Measurements from ENCODE around the gene IL37.

Gene IL37

GRCh38 chr2:112957511-112957910 is 46.5 kb downstream of the IL37 start:
- DNase-seq (ENCODE audit: low read depth in 2 of 2, low spot score in 1 of 2): no peak

- no peak for DNase-seq (ENCODE audit: low read depth in 2 of 2, low spot score in 1 of 2)
Measured at GRCh38 chr2:112958428-112959108, 47.6 kb downstream of the IL37 start.

GRCh38 chr2:112959109-112959812 is 48.3 kb downstream of the IL37 start:
- DNase-seq (ENCODE audit: low read depth in 2 of 2, low spot score in 1 of 2): no peak

- no peak for DNase-seq (ENCODE audit: low read depth in 2 of 2, low spot score in 1 of 2)
Measured at GRCh38 chr2:112960230-112960825, 49.4 kb downstream of the IL37 start.

- DNase-seq (ENCODE audit: low read depth in 2 of 2, low spot score in 1 of 2): no peak
Measured at GRCh38 chr2:112962308-112963175, 51.6 kb downstream of the IL37 start.

GRCh38 chr2:112967023-112967422 is 56.1 kb downstream of the IL37 start:
- no peak for DNase-seq (ENCODE audit: low read depth in 2 of 2, low spot score in 1 of 2)
